Neural cell (in vitro differentiated cells): ENCODE results near the gene PEF1. TPM values are rescaled to one million over a fixed set of nuclear protein-coding genes. Genes with fewer than 3 reads are reported as not detected.

Experiments
- H2AFZ ChIP-seq: fragments of 200-600, 300-800 bp; sonication (generic), shearing (Covaris generic); 2 replicates; pipeline ENCODE4 v1.6.0; 2014; ENCODE audit warnings: low read depth, mild to moderate bottlenecking, antibody characterized with exemption, low read length, moderate library complexity
- H3F3A ChIP-seq: fragments of 200-600 bp; shearing (Covaris generic); 2 replicates; pipeline ENCODE4 v1.6.1; 2016; ENCODE audit warnings: mild to moderate bottlenecking, moderate library complexity, mixed read lengths, antibody characterized with exemption, low read length; ENCODE audit not compliant: insufficient read depth, poor library complexity, severe bottlenecking
- H3K27ac ChIP-seq: fragments of 200-600, 300-800 bp; sonication (generic), shearing (Covaris generic); 2 replicates; pipeline ENCODE4 v1.5.1; 2014; ENCODE audit warnings: mild to moderate bottlenecking, low read length, moderate library complexity
- H3K27me3 ChIP-seq: fragments of 300-800, 200-600 bp; sonication (generic), shearing (Covaris generic); 2 replicates; pipeline ENCODE4 v1.6.0; 2014; ENCODE audit warnings: mild to moderate bottlenecking, low read depth, low read length, moderate library complexity; ENCODE audit not compliant: insufficient read depth
- H3K36me3 ChIP-seq: fragments of 300-800, 200-600 bp; sonication (generic), shearing (Covaris generic); 2 replicates; pipeline ENCODE4 v1.5.1; 2014; ENCODE audit warnings: mild to moderate bottlenecking, antibody characterized with exemption, low read length, moderate library complexity; ENCODE audit not compliant: insufficient read depth
- H3K4me2 ChIP-seq: fragments of 300-800, 200-600 bp; sonication (generic), shearing (Covaris generic); 2 replicates; pipeline ENCODE4 v1.6.0; 2014; ENCODE audit warnings: mild to moderate bottlenecking, low read length
- H3K4me3 ChIP-seq: fragments of 300-800, 200-600 bp; sonication (generic), shearing (Covaris generic); 2 replicates; pipeline ENCODE4 v1.5.1; 2014; ENCODE audit warnings: mild to moderate bottlenecking, low read length, moderate library complexity
- H3K79me2 ChIP-seq: fragments of 200-600 bp; shearing (Covaris generic); replicated peaks from 2 replicates; pipeline ENCODE4 v1.6.0; 2014; ENCODE audit warnings: mild to moderate bottlenecking, low read length, moderate library complexity; ENCODE audit not compliant: insufficient read depth
- H3K9ac ChIP-seq: fragments of 300-800, 200-600 bp; sonication (generic), shearing (Covaris generic); 2 replicates; pipeline ENCODE4 v1.6.1; 2016; ENCODE audit warnings: mild to moderate bottlenecking, low read length, mixed read lengths
- H3K9me2 ChIP-seq: fragments of 200-600 bp; shearing (Covaris generic); 2 replicates; pipeline ENCODE4 v1.6.1; 2016; ENCODE audit warnings: mild to moderate bottlenecking, low read length, mixed read lengths; ENCODE audit not compliant: insufficient read depth
- H3K9me3 ChIP-seq: fragments of 200-600, 300-800 bp; sonication (generic), shearing (Covaris generic); 2 replicates; pipeline ENCODE4 v1.6.1; 2016; ENCODE audit warnings: mild to moderate bottlenecking, mixed run types, low read length, moderate library complexity, mixed read lengths
- H4K20me1 ChIP-seq: fragments of 200-600 bp; shearing (Covaris generic); 2 replicates; pipeline ENCODE4 v1.6.1; 2016; ENCODE audit warnings: mild to moderate bottlenecking, mixed run types; ENCODE audit not compliant: insufficient read depth
- CTCF ChIP-seq: fragments of 450-650 bp; IDR thresholded peaks from 2 replicates; pipeline ENCODE4 v1.5.1; 2014; ENCODE audit warnings: antibody characterized with exemption, mild to moderate bottlenecking, moderate library complexity; ENCODE audit not compliant: poor library complexity, severe bottlenecking
- EP300 ChIP-seq: fragments of 450-650 bp; conservative IDR thresholded peaks from 2 replicates; pipeline ENCODE4 v1.6.1; 2014; ENCODE audit warnings: antibody characterized with exemption, mild to moderate bottlenecking, moderate library complexity; ENCODE audit not compliant: poor library complexity, severe bottlenecking
- EZH2 ChIP-seq: fragments of 200-600, 300-800 bp; shearing (Covaris generic), sonication (generic); IDR thresholded peaks from 2 replicates; pipeline ENCODE4 v1.6.1; 2014; ENCODE audit warnings: antibody characterized with exemption, low read length, borderline replicate concordance, mild to moderate bottlenecking; ENCODE audit not compliant: insufficient read depth, poor library complexity, severe bottlenecking
- MXI1 ChIP-seq: fragments of 450-650 bp; conservative IDR thresholded peaks from 2 replicates; pipeline ENCODE4 v1.6.1; 2014; ENCODE audit warnings: antibody characterized with exemption, mild to moderate bottlenecking; ENCODE audit not compliant: poor library complexity, severe bottlenecking
- POLR2AphosphoS5 ChIP-seq: IDR thresholded peaks from 2 replicates; pipeline ENCODE4 v1.6.1; 2012
- RAD21 ChIP-seq: fragments of 450-650 bp; conservative IDR thresholded peaks from 2 replicates; pipeline ENCODE4 v1.6.1; 2014; ENCODE audit warnings: antibody characterized with exemption, mild to moderate bottlenecking, moderate library complexity
- REST ChIP-seq: IDR thresholded peaks from 2 replicates; pipeline ENCODE4 v1.6.1; 2012; ENCODE audit warnings: borderline replicate concordance
- SMC3 ChIP-seq: fragments of 450-650 bp; conservative IDR thresholded peaks from 2 replicates; pipeline ENCODE4 v1.6.1; 2014; ENCODE audit warnings: antibody characterized with exemption, mild to moderate bottlenecking, moderate library complexity; ENCODE audit not compliant: poor library complexity
- TAF1 ChIP-seq: IDR thresholded peaks from 2 replicates; pipeline ENCODE4 v1.6.1; 2012; ENCODE audit warnings: low read depth
- polyA plus RNA-seq: library from polyadenylated mRNA; depleted of rRNA; stranded (reverse); fragments of >200 nt; gene quantifications from 2 replicates; pipeline ENCODE4 v1.2.3, GENCODE V29; 2014

PEF1 gene
- polyA plus RNA-seq, 1 donor from 2014 or later = 48.2 TPM

- H3K9ac ChIP-seq = no peak overlapping the region
- no peaks in the 10 kb centered on the region for H3F3A ChIP-seq
- TF ChIP-seq SMC3 = no peak
- no peak for TF ChIP-seq RAD21
- TF ChIP-seq POLR2AphosphoS5 = no peak
- TF ChIP-seq CTCF = no peak
- TF ChIP-seq MXI1 = no peak
- no peak for TF ChIP-seq TAF1
- TF ChIP-seq REST = no peak
- no peak for TF ChIP-seq EP300
- TF ChIP-seq EZH2 = no peak
- H3K4me2 ChIP-seq = no peak overlapping the region
- no peaks in the 10 kb centered on the region for H4K20me1 ChIP-seq
- no peak overlapping the region for H3K27ac ChIP-seq
- H3K79me2 ChIP-seq = no peaks in the 10 kb centered on the region
- H3K4me3 ChIP-seq = no peak overlapping the region
- H2AFZ ChIP-seq = no peak overlapping the region
- H3K27me3 ChIP-seq = no peaks in the 10 kb centered on the region
- no peaks in the 10 kb centered on the region for H3K9me3 ChIP-seq
- H3K36me3 ChIP-seq = no peaks in the 10 kb centered on the region
- H3K9me2 ChIP-seq = no peaks in the 10 kb centered on the region
Measured at GRCh38 chr1:31625561-31626222, 19.0 kb downstream of the PEF1 start.

GRCh38 chr1:31624731-31625514, 19.8 kb downstream of the PEF1 start:
- no peak overlapping the region for H2AFZ ChIP-seq
- H3K79me2 ChIP-seq = no peaks in the 10 kb centered on the region
- H3K9ac ChIP-seq = no peak overlapping the region
- H3K27ac ChIP-seq = no peak overlapping the region
- no peaks in the 10 kb centered on the region for H3K9me3 ChIP-seq
- H3F3A ChIP-seq = no peaks in the 10 kb centered on the region
- no peak overlapping the region for H3K4me2 ChIP-seq
- H3K36me3 ChIP-seq = no peaks in the 10 kb centered on the region
- no peaks in the 10 kb centered on the region for H3K9me2 ChIP-seq
- H3K27me3 ChIP-seq = no peaks in the 10 kb centered on the region
- H3K4me3 ChIP-seq = no peak overlapping the region
- no peaks in the 10 kb centered on the region for H4K20me1 ChIP-seq
- no peak for TF ChIP-seq POLR2AphosphoS5
- TF ChIP-seq MXI1 = no peak
- no peak for TF ChIP-seq TAF1
- no peak for TF ChIP-seq EP300
- no peak for TF ChIP-seq EZH2
- no peak for TF ChIP-seq REST
- no peak for TF ChIP-seq CTCF
- no peak for TF ChIP-seq RAD21
- TF ChIP-seq SMC3 = no peak
